Limb (tissue), 2 donors: ENCODE measurements around the gene EML1.

Experiments
- DNase-seq, 2 donors: peaks; one replicate each; pipeline ENCODE4 v3.0.0-alpha.2; 2016; ENCODE audit errors: extremely low spot score in 2 of 2

Gene EML1, protein sequence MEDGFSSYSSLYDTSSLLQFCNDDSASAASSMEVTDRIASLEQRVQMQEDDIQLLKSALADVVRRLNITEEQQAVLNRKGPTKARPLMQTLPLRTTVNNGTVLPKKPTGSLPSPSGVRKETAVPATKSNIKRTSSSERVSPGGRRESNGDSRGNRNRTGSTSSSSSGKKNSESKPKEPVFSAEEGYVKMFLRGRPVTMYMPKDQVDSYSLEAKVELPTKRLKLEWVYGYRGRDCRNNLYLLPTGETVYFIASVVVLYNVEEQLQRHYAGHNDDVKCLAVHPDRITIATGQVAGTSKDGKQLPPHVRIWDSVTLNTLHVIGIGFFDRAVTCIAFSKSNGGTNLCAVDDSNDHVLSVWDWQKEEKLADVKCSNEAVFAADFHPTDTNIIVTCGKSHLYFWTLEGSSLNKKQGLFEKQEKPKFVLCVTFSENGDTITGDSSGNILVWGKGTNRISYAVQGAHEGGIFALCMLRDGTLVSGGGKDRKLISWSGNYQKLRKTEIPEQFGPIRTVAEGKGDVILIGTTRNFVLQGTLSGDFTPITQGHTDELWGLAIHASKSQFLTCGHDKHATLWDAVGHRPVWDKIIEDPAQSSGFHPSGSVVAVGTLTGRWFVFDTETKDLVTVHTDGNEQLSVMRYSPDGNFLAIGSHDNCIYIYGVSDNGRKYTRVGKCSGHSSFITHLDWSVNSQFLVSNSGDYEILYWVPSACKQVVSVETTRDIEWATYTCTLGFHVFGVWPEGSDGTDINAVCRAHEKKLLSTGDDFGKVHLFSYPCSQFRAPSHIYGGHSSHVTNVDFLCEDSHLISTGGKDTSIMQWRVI

DNA sequence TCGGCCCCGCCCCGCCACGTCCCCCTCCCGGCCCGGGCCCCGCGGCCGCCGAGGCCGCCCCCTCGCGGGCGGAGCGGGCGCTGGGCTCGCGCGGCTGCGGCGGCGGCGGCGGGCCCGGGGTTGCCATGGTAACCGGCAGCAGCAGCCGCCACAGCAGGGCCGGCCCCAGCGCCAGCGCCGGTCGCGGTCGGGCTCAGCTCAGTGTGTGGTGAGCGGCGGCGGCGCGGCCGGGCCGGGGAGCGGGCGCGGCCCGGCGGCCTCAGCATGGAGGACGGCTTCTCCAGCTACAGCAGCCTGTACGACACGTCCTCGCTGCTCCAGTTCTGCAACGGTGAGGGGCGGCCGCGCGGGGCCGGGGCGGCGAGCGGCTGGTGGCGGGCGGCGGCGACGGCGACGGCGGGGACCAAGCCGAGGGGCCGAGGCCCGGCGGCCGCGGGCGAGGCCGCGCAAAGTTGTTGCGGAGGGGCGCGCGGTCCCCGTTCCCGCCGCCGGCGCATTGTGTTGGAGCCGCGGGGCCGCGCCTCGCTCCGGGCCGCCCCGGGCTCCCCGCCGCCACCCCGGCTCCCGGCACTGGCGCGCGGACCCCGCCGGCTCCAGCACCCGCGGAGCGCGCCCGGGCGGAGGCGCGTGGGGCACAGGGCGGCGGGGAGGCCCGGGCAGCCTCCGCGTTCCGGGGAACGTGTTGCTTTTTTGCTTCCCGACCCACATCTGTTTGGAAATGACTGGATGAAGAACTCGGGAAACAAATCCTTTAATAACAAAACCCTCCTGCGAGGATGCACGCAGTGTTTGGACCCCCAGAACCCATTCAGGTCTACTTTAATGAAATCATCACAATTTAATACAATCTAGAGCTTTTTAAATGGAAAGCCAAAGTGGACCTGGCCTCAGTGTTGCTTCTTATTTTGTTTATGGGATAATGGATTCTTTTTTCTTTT, at the start of gene EML1:
Gene EML1 (plus strand): TSS at position 201 of the 938 bp plus-strand sequence. CDS start 64 bp downstream, at position 265.
- peak; percentile 84 to 91 for DNase-seq

DNA sequence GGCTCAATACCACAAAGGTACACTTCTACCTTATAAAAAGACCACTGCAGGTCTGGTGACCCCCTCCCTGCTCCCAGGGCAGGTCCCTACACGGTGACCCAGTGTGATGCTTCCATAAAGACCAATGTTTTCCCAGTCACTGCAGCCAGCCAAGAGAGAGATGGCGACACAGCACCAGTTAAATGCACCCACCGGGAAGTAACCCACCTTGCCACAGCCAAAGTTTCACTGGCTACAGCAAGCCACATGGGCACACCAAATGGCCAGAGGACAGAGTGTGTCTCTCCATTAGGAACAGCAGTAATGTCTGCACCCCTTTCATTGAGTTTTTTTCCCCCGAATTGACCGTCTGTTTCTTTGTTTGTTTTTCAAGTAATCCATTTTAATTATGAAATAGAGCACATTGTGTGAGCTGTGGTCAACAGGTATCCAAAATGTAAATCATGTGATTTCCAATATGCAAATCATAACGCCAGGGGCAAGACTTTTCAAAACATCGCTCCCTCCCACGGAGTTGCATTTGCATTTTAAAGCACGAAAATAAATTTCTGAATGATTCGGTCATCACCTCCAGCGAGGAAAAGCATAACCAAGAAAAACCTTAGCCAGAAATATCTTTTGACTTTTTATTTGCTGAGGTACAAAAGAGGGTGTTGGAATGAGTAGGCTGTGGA, 48.9 kb upstream of the EML1 start:
- DNase-seq = no peak

DNA sequence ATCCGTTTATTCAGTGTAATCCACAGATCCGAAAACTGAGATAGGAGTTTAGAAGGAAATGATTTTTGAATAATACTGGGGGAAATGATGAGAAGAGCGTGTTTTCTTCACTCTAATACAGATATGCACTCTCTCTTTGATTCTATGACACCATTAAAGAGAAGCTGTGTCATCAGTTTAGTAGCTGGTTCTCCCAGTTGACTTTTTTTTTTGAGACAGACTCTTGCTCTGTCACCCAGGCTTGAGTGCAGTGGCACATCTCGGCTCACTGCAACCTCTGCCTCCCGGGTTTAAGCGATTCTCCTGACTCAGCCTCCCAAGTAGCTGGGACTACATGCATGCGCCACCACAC, 48.4 kb upstream of the EML1 start:
- DNase-seq = no peak

DNA sequence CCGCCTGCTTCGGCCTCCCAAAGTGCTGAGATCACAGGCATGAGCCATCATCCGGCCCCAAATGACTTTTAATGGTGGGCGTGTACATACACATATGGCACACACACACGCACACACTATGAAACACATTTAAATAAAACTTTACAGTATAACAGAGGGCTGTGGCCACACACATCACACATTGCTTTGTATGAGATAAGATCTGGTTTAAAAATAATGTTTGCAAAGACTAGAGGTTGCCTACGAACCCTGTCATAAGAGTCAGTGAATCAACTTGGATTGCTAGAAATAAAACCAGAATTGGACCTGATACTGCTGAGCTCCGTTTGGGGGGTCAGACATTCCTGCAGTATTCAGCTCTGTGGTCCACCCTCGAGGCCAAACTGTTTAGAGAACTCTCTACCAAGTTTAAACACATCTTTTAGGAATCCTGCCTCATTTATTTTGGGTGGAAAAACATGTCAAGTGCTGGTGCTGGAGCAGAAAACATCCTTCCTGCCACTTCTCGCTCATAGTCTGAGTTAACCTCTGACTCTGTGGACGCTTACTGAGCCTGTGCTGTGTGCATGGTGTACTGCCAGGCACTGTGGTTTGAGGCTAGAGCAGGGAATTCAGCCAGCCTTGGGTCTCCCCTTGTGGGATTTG, 47.8 kb upstream of the EML1 start:
- no peak for DNase-seq

DNA sequence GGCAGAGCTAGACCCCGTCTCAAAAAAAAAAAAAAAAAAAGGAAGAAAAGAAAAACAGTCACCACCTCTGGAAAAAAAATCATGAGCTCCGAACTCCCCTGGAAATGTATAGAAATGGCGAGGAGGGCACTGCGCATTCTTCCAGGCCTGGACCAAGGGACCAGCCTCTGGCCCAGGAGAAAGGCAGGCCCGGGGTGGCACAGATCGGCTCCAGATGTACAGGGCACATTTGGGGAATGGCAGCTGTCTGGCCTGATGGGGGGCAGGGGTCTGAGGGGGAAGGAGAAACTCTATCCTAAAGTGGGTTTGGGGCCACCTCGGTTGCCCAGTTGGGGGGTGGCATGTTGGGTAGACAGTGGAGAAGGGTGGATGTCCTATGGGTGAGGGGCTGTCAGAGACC, 46.0 kb upstream of the EML1 start:
- no peak for DNase-seq

DNA sequence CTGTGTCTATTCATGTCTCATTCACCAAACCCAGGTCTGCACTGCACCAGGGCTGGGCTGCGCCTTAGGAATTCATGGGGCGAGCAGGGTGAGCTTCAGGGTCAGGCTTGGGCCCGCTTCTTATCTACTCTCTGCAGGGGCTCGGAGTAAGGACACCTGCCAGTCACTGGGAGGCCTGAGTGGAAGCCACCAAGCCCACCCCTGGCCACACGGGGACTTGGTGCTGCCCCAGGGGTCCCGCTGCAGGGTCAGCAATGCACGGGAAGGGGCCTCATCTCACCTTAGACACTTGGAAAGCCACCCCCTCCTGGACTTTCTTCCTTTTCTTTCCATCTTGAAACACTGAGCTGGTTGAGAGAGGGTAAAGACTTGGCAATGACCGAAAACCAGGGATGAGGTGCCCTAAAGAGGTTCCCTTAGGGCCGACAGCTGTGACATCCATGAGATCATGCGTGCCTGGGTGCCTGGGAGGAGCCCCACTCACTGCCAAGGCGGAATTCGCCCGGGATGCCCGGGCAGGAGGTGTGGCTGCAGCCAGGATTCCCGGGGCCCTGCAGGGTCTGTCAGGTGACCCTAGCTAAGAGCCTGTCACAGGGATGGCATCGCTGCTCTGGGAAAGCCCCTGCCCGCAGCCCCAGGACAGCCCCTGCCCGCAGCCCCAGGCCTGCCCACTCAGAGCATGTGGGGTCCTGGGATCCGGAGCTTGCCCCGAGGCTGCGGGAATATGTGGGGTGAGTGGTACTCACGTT, 45.5 kb upstream of the EML1 start:
- DNase-seq = no peak

DNA sequence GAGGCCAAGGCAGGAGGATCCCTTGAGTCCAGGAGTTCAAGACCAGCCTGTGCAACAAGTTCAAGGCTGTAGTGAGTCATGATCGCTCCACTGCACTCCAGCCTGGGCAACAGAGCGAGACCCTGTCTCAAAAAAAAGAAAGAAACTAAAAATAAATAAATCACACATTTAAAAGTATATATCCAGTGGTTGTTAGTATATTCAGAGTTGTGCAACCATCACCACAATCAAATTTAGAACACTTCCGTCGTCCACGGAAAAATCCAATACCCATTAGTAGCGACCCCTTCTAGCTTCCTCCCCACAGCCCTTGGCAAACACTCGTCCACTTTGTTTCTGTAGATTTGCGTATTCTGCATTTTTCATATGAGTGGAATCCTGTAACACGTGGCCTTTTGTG, 44.7 kb upstream of the EML1 start:
- no peak for DNase-seq

DNA sequence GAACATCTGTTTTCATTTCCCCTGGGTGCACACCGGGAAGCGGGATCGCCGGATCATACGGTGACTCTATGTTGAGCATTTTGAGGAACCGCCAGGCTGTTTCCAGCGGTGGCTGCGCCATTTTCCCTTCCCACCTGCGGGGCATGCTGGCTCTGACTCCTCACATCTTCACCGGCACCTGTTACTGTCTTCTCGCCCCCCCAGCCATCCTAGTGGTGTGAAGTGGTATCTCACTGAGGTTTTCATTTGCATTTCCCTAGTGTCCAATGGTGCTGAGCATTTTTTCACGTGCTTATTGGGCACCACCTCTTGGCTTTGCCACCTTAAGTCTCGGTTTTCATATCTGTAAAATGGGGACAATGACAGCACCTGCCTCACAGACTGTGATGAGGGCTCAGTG, 44.1 kb upstream of the EML1 start:
- DNase-seq = no peak

DNA sequence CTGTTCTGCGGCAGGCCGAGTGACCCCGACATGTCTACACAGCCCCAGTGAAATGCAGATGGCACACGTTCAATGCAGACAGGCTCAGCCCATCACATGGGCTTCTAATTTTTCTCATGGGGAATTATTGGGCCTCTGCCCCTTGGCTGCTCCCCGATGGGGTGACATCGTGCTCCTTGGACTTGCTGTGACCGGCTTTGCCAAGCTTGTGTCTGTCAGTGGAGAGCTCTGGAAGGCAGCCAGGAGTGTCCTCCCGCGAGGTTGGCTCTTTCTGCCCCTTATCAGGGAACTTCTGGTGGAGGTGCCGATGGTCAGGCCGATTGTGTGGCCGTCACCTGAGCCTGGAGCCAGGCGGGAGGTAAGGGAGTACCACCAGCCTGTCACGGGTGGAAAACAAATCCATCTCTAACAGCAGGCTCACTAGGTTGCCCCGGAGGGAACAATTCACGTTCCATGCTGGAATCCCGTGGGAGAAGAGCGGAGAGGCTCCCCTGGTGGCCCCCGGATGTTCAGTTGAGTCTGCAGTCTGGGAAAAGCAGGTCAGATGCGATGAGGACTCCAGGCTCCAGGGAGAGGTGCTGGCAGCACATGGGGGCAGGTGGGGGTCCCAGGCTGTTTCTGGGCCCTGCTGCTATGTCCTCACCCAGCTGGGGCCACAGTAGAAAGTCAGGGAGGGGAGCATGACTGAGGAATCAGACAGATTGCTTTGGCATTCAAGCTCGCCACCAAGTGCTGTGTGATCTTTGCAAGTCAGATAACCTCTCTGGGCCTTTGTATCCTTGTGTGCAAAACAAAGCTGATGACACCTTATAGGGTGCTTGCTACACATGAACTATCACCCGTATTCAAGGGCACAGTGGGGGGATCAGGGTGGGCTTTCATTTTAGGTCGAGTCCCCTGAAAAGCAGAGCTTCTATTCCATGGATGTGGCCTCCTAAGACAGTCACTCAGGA, 43.2 kb upstream of the EML1 start:
- DNase-seq = no peak

DNA sequence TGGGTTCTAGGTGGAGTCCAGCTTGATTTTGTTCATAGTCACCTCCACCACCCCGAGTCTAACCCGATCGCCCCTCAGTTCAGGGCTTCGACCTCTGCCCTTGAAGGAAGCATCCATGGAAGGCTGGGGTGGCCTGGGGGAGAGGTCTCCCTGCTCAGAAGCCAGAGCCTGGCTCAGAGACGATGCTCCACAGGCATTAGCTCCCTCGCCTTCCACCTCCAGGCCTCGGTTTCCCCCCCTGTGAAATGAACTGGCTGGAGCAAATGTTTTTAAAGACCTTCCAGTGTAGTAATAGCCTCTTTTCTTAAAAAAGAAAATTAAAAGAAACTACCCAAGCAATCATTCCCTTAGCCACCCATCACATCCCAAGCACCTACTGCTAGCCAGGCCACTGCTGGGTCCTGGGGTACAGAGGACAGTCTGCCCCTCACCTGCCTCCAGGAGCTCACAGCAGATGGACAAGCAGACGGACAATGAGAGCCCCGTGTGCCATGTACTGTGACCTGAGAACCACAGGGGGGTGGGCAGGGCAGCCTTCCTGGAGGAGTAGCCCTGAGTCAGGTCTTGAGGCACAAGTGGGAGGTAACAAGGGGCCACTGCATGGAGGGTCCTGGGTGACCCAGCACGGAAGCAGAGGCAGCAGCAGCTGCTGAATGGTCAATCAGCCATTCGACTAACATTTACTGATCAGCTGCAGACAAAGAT, 42.3 kb upstream of the EML1 start:
- DNase-seq = no peak

DNA sequence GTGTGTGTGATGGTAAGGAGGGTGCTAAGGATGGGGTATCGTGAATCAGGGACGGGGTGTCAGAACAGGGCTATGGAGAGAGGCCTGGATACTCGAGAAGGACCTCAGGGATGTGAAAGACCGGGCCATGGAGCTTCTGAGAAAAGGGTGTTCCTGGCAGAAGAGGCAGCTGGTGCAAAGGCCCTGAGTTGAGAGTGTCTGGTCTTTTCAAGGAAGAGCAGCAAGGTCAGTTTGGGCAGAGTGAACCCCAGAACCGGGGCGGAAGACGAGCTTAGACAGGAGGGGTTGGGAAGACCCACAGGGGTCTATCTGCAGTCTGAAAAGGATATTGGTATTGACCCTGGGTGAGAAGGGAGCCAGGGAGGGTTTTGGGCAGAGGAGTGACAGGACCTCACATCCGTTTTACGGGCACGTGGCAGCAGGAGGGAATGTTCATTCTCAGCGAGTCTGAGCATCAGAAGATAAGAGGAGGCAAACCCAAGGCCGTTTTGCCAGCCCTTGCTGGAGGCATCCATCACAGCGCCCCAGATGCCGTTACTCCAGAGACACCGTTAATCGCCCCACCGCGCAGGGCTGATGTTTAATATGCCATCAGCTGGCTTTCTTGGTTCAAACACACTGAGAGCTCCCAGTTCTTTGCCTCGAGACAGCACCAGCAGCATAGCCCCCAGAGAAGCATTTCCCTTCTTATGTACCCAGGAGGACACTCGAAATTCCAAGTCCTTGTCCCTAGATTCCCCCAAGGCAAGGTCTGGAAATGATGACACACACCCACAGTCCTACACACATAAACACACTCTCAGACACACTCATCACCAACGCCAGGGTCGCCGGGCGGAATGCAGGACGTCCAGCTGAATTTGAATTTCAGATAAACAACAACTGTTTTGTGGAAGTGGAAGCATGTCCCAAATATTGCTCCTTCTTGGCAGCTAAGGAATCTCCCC, 41.4 kb upstream of the EML1 start:
- DNase-seq = no peak

DNA sequence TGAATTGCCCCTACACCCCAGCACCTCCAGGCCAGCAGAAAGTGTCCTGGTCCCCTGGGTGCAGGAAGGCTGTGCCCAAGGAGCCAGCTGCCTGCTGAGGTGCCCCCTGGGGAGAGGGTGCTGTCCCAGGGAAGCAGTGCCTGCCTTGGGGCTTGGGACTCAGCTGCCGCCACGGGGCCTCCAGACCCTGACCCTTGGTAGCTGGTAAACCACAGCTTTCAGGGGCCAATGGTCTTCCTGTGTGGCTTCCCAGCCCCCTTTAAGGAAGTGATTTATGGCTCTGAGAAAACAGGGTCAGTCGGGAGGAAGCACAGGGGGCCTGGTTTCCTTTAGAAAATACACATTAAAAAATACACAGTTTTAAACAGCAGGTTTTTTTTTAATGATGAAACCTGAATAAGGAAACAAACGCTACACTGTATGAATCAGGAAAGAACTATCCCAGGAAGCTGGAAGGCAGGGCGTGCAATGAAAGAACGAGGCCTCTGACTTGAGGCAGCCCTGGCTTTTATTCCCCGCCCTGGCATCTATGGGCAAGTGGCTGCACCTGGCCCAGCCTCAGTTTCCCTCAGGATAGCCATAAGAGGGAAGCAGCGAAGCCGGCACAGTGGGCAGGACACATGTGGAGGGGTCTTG, 40.6 kb upstream of the EML1 start:
- DNase-seq = no peak

DNA sequence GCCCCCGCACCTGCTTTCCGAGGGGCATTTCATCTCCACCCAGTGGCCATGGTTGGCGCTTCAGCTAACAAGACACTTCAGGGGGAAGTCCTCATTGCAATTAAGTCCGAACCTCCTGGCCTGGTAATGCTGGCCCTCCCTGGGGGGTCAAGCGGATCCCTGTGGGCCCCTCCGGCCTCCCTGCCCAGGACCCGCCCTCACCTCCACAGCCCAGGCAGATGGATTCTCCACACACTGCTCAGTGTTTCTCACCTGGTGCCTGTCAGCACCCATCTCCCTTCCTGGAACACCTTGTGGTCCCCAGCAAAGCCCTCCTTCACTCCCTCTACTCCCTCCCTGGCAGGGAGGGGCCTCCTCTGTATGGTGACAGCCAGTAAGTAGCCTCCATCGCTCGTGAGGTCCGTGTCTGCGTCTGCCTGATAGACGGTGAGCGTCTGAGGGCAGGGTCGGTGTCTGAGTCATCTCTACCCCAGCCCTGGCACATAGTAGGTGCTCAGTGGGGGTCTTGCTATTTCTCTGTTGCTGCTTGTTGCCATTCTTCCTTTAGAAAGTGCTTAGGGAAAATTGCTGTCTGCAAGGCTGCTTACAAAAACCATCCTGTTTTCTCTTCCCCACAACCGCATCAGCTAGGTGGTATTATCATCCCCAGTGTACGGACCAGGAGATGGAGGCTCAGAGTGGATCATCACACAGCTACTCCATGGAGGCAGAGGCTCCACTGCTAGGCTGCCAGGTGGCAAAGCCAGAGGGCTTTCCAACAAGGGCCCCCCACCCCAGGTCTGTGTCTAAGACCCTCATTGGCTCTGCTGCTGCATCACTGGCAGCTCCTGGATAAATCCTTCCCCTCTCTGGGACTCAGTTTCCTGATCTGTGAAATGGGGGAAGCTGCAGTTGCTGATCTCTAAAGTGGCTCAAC, 39.7 kb upstream of the EML1 start:
- no peak for DNase-seq

DNA sequence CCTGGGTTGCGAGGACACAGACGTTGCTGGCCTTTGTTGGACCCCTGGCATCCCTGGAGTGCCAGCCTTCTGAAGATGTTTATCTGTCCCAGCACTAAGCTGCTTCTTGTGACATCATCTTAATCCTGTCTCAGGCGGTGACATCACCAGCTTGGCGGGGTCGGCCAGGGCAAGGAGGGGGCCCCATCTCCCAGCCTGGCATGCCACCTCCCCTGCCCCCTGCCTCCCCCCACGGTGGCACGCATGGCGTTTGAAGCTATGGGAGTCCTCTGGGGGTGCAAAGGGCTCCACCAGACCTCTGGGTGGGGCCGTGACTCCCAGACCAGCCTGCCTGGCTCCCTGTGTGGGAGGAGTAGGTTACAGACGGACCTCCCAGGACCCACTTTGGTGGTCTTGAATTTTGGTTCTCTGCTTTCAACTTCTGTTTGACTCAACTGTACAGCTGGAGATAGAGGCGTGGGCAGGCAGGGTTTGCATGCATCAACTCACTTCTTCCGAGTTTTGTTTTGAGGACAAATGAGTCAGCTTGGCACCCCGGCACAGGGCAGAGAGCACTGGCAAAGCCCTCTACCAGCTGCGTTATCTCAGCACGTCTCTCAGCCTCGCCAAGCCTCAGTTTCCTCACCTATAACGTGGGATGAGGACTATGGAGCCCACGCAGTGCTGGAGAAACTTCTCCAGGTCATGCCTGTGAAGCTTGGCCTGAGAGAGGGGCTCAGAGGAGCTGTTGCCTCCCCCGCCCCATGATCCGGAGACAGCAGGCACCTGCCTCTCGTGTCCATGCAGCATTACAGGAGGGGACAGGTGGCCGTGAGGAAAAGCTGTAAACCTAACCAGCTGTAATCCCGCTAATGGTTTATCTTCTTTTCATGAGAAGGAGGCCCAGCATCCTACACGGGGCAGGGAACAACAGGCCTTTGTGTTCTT, 38.8 kb upstream of the EML1 start:
- no peak for DNase-seq

DNA sequence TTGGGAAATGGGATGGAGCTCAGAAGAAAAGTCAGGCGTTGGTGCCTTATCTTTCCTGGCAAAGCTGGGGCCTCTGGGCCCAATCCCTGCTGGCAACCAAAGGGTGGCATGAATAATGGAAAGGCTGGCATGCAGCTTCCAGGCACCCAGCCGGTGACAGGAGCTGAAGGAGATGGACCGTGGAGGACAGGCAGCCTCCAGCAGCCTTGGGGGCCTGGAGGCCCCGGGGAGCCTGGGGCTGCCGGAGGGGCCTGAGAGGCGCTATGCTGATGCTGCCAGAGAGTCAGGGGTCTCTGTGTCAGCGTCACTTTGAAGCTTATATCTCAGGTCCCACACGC, 38.2 kb upstream of the EML1 start:
- no peak for DNase-seq
